Endothelial cell of umbilical vein (primary cell): ENCODE data around the gene ZDHHC11. TPM values are rescaled to one million over a fixed set of nuclear protein-coding genes. Genes with fewer than 3 reads are reported as not detected.
"Not testable (repeated sequence)": the region's sequence is repeated elsewhere in the genome, so short reads cannot be mapped to it uniquely, and the experiment has no call there.

Experiments used
- BruUV-seq: library from RNA; stranded (reverse); fragments of 400-500 nt; replicated peaks from 2 replicates; lab custom pipeline; 2021; lab: Mats Ljungman, UMichigan
- CTCF ChIA-PET: fragments of 300-600, 350-600 bp; sonication (Branson Sonifier 250); formaldehyde crosslinking; loops from one replicate; lab custom pipeline; 2021; ENCODE audit warnings: antibody characterized with exemption, inconsistent platforms; lab: Charles Lee
- POLR2A ChIA-PET: fragments of 300-600, 350-600 bp; sonication (Branson Sonifier 250); formaldehyde crosslinking; loops from one replicate; lab custom pipeline; 2021; ENCODE audit warnings: antibody characterized with exemption, inconsistent platforms; lab: Charles Lee
- DNase-seq: peaks from one replicate; pipeline ENCODE4 v3.0.0-alpha.2; 2011; ENCODE audit warnings: low read depth, low spot score
- FAIRE-seq: peaks from 2 replicates; lab custom pipeline; 2011; peaks lifted over from hg19 to GRCh38; lab: Jason Lieb, UNC
- H2AFZ ChIP-seq: 2 replicates; pipeline ENCODE4 v1.6.0; 2012; ENCODE audit warnings: low read depth, low read length, control low read depth, inconsistent platforms
- H3K27ac ChIP-seq: 2 replicates; pipeline ENCODE4 v1.5.1; 2011; ENCODE audit warnings: low read depth, mild to moderate bottlenecking, control low read depth, low read length, moderate library complexity; ENCODE audit not compliant: insufficient read depth
- H3K27me3 ChIP-seq, 2 experiments: 2 replicates each; pipeline versions ENCODE4 v1.6.0 to v1.6.1; 2011; ENCODE audit warnings: low read length in 2 of 2, mixed read lengths in 1 of 2; ENCODE audit not compliant: control insufficient read depth in 2 of 2, insufficient read depth in 2 of 2
- H3K36me3 ChIP-seq, 2 experiments: 2 replicates in 1 of 2; 3 replicates in 1 of 2; pipeline ENCODE4 v1.5.1; 2011; ENCODE audit warnings: low read length in 2 of 2, mild to moderate bottlenecking in 1 of 2, moderate library complexity in 1 of 2; ENCODE audit not compliant: control insufficient read depth in 2 of 2, insufficient read depth in 2 of 2; ENCODE audit errors: extremely low read depth in 1 of 2
- H3K4me1 ChIP-seq: 3 replicates; pipeline ENCODE4 v1.5.1; 2011; ENCODE audit warnings: mild to moderate bottlenecking, low read length; ENCODE audit not compliant: control insufficient read depth, insufficient read depth; ENCODE audit errors: extremely low read depth
- H3K4me2 ChIP-seq: 2 replicates; pipeline ENCODE4 v1.6.1; 2011; ENCODE audit warnings: low read length, control low read depth, mixed read lengths; ENCODE audit not compliant: insufficient read depth
- H3K4me3 ChIP-seq, 3 experiments: fragments of 200-600 bp in 1 of 3; sonication (generic), shearing (Covaris generic) in 1 of 3; replicated peaks in 1 of 3; 2 replicates each; pipeline ENCODE4 v1.5.1; 2011 to 2016; ENCODE audit warnings: control low read depth in 3 of 3, low read length in 3 of 3, mild to moderate bottlenecking in 2 of 3, inconsistent platforms in 1 of 3, low read depth in 1 of 3, moderate library complexity in 1 of 3; ENCODE audit not compliant: insufficient read depth in 1 of 3
- H3K79me2 ChIP-seq: 2 replicates; pipeline ENCODE4 v1.6.0; 2012; ENCODE audit warnings: low read length, inconsistent platforms; ENCODE audit not compliant: control insufficient read depth, insufficient read depth
- H3K9ac ChIP-seq: replicated peaks from 2 replicates; pipeline ENCODE3; 2011; ENCODE audit warnings: low read length, control low read depth; ENCODE audit not compliant: insufficient read depth; ENCODE audit errors: extremely low read depth
- H3K9me1 ChIP-seq: replicated peaks from 3 replicates; pipeline ENCODE4 v1.6.0; 2011; ENCODE audit warnings: mild to moderate bottlenecking, low read length; ENCODE audit not compliant: control insufficient read depth, insufficient read depth; ENCODE audit errors: extremely low read depth
- H3K9me3 ChIP-seq: replicated peaks from 2 replicates; pipeline ENCODE4 v1.5.1; 2012; ENCODE audit warnings: low read length, inconsistent platforms; ENCODE audit not compliant: control insufficient read depth, insufficient read depth
- H4K20me1 ChIP-seq: replicated peaks from 2 replicates; pipeline ENCODE3; 2011; ENCODE audit warnings: mild to moderate bottlenecking, low read length; ENCODE audit not compliant: control insufficient read depth, insufficient read depth; ENCODE audit errors: extremely low read depth
- CTCF ChIP-seq, 2 donors: IDR thresholded peaks; 1 replicate in 1 of 2; 2 replicates in 1 of 2; pipeline ENCODE4 v1.5.1; 2011; ENCODE audit warnings: low read length in 2 of 2, mild to moderate bottlenecking in 2 of 2, moderate library complexity in 2 of 2, control low read depth in 1 of 2, inconsistent platforms in 1 of 2, low read depth in 1 of 2; ENCODE audit not compliant: insufficient read depth in 1 of 2; ENCODE audit errors: extremely low read depth in 1 of 2
- EZH2 ChIP-seq: IDR thresholded peaks from 2 replicates; pipeline ENCODE4 v1.6.1; 2012; ENCODE audit warnings: borderline replicate concordance, low read depth, mild to moderate bottlenecking, moderate library complexity, low read length, inconsistent platforms; ENCODE audit not compliant: severe bottlenecking
- FOS ChIP-seq: IDR thresholded peaks from 2 replicates; pipeline ENCODE4 v1.6.1; 2011; ENCODE audit warnings: mild to moderate bottlenecking, low read length, moderate library complexity, borderline replicate concordance; ENCODE audit not compliant: insufficient read depth
- GATA2 ChIP-seq: IDR thresholded peaks from 2 replicates; pipeline ENCODE4 v1.7.0; 2011; ENCODE audit warnings: low read depth, mild to moderate bottlenecking, moderate library complexity, mixed read lengths, low read length; ENCODE audit not compliant: insufficient read length, insufficient read depth
- JUN ChIP-seq: IDR thresholded peaks from 2 replicates; pipeline ENCODE4 v1.6.1; 2011; ENCODE audit warnings: borderline replicate concordance, low read depth; ENCODE audit not compliant: insufficient read length, insufficient read depth
- MAX ChIP-seq: IDR thresholded peaks from 2 replicates; pipeline ENCODE4 v1.6.1; 2011; ENCODE audit not compliant: insufficient read depth, insufficient read length
- MYC ChIP-seq: IDR thresholded peaks from one replicate; pipeline ENCODE4 v1.6.1; 2011; ENCODE audit warnings: mild to moderate bottlenecking, low read depth, low read length
- POLR2A ChIP-seq: IDR thresholded peaks from 2 replicates; pipeline ENCODE4 v1.6.1; 2012; ENCODE audit warnings: low read depth, mild to moderate bottlenecking, control low read depth, low read length
- POLR2AphosphoS5 ChIP-seq: IDR thresholded peaks from 2 replicates; pipeline ENCODE4 v1.6.1; 2012; ENCODE audit warnings: low read depth, mild to moderate bottlenecking, control low read depth, low read length, moderate library complexity; ENCODE audit not compliant: insufficient read depth
- dilution Hi-C: fragments of 300-500 bp; cut with MboI; formaldehyde crosslinking; loops from one replicate; pipeline ENCODE4 v1.15.0; 2019; ENCODE audit warnings: low sequenced_read_pairs; ENCODE audit not compliant: extremely low pct_ligation_motif_present
- intact Hi-C: fragments of 100-400 bp; cut with micrococcal nuclease; formaldehyde crosslinking; loops from one replicate; pipeline ENCODE4 v1.10.0; 2022
- polyA plus RNA-seq, 4 experiments: library from polyadenylated mRNA; depleted of rRNA in 3 of 4; stranded (reverse) in 3 of 4; unstranded in 1 of 4; fragments of >200 nt; gene quantifications; 2 replicates each; pipeline versions ENCODE4 v1.2.1 to v1.2.3, GENCODE V29; 2011 to 2012; ENCODE audit warnings: missing spikeins in 1 of 4
- total RNA-seq: library from RNA; stranded (reverse); gene quantifications from 2 replicates; pipeline ENCODE4 v1.2.3, GENCODE V29; 2021

ZDHHC11 gene
- total and polyA plus RNA-seq, 2 donors (not counting 3 experiments of a cell fraction or from before 2014, with no cell fraction given): 0.35 to 4.4 TPM

DNA sequence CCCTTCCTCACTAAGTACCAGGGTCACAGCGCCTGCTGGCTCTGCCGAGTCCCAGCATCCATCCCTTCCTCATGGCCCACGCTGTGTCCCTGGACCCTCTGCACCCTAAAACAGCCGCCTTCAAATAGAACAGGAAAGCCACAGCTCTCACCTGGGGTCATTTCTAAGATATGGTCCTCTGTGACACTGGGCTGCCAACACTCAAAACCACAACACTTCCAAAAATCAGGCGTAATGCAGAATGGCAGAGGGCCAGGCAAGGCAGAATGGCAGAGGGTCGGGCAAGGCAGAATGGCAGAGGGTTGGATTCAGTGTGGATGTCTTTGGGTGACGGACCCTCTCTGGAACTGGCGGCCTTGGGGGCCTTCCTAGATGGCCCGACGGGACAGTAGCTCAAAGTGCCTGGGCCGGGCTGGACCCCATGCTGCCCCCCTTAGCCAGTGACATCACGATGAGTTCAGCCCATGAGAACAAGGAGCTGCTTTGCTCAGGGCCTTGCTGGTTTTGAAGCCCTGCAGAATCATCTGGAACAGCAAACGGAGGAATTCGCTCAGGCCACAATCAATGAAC is 101.6 kb downstream of the ZDHHC11 start:
- intact Hi-C loops (no loop called here), dilution Hi-C loops (no loop called here)
- no peak overlapping the region for H3K27ac ChIP-seq
- BruUV-seq: no TSS peak
- H4K20me1 ChIP-seq: no peaks in the 10 kb centered on the region
- CTCF ChIA-PET: no interaction called here
- FAIRE-seq (no peak), DNase-seq (no peak)
- no peaks in the 10 kb centered on the region for H3K79me2 ChIP-seq
- H3K4me1 ChIP-seq: no peaks in the 10 kb centered on the region
- H3K36me3 ChIP-seq: no peaks in the 10 kb centered on the region
- no peaks in the 10 kb centered on the region for H3K9me1 ChIP-seq
- H3K27me3 ChIP-seq: no peaks in the 10 kb centered on the region
- no peak overlapping the region for H3K9ac ChIP-seq
- no peaks in the 10 kb centered on the region for H3K9me3 ChIP-seq
- H3K4me2 ChIP-seq: no peak overlapping the region
- H3K4me3 ChIP-seq: no peak overlapping the region
- TF ChIP-seq MAX: no peak
- no peak for TF ChIP-seq FOS
- TF ChIP-seq JUN: no peak
- TF ChIP-seq GATA2: no peak
- no peak for TF ChIP-seq POLR2AphosphoS5
- no peak for TF ChIP-seq MYC
- TF ChIP-seq POLR2A: no peak
- no peak for TF ChIP-seq EZH2
- TF ChIP-seq CTCF (IDR thresholded peaks at IDR 0.05; ENCODE audit: extremely low read depth in 1 of 2, insufficient read depth in 1 of 2, low read depth in 1 of 2, low read length in 2 of 2): no peak
- no peak overlapping the region for H2AFZ ChIP-seq
- POLR2A ChIA-PET: no interaction called here

DNA sequence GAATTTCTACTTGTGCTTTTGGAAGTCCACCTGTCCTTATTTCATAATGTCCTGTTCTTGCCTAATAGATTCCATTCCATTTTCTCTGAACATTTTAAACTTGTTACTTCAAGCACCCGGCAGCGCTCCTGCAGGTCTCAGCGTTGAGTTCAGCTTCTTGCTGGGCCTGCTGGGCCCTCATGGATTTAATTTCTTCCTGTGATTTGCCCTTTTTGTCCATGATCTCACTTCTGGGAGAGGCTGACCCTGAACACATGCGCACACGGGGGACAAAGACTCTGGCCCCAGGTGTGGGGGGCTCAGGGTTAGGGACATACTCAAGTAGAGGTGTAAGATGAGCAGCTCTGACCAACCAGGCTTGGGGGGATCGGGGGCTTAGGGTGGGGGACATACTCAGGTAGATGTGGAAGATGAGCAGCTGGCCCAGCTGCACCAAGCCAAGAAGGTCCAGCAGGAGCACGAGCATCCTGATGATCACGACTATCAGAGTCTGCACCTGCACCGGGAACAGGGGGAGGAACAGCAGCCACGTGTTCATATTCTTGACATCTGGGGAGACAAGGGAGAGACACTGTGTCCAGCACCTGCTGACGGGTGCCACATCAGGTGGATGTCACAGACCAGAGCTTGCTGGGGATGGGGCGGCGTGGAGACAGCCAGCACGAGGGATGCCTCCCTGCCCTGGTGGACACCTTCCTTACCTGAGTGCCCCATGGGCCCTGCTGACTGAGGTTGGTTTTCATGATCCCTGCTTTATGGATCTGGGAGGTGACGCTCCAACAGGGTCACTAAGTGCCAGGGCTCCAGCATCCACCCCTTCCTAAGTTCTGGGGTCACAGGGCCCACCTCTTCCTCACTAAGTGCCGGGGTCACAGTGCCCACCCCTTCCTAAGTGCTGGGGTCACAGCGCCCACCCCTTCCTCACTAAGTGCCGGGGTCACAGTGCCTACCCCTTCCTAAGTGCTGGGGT is 102.5 kb downstream of the ZDHHC11 start:
- H3K4me3 ChIP-seq, intact Hi-C loops, H3K27ac ChIP-seq, H3K4me2 ChIP-seq, H3K9me3 ChIP-seq, H4K20me1 ChIP-seq, H3K9me1 ChIP-seq, DNase-seq, FAIRE-seq, H3K79me2 ChIP-seq, H2AFZ ChIP-seq, H3K9ac ChIP-seq, H3K4me1 ChIP-seq, POLR2A ChIA-PET, H3K36me3 ChIP-seq, BruUV-seq, CTCF ChIA-PET, dilution Hi-C loops, H3K27me3 ChIP-seq: not testable (repeated sequence)
